Measurements from ENCODE around the gene STX3. TPM values are rescaled to one million over a fixed set of nuclear protein-coding genes. Genes with fewer than 3 reads are reported as not detected.

Gene STX3
- total and polyA plus RNA-seq, 8 donors = 12.1 to 21.5 (median 15.3) TPM

- H3K36me3 ChIP-seq = peaks cover 0 to 7% (median 0%) of the 10 kb centered on the region in 3 donors
- WGBS, 2 donors = 32 to 36% methylated on average over 5 of the region's 5 CpGs
- no peak overlapping the region for H3K4me3 ChIP-seq
- no peaks in the 10 kb centered on the region for H3K9me3 ChIP-seq
- H3K27ac ChIP-seq = peak overlapping the region in 2 of 4 donors; percentile 57 to 62
- H3K27me3 ChIP-seq = no peaks in the 10 kb centered on the region
- H3K4me1 ChIP-seq = peaks cover 11 to 31% (median 17%) of the 10 kb centered on the region in 3 donors
- FAIRE-seq (no peak), ATAC-seq (peak; percentile 71 to 81 (median 75)), DNase-seq (peak in 2 of 6 donors; percentile 14 to 29)
- intact Hi-C loops (cut with DNase I) = no loop called here
- TF ChIP-seq CTCF (IDR thresholded peaks at IDR 0.05) = no peak
Measured at GRCh38 chr11:59776210-59777066, 21.3 kb downstream of the STX3 start.

- intact Hi-C loops (cut with DNase I) = no loop called here
- H3K4me3 ChIP-seq = no peak overlapping the region
- no peak for FAIRE-seq
Measured at GRCh38 chr11:59777104-59777503, 21.9 kb downstream of the STX3 start.

GRCh38 chr11:59778122-59778521 lies 22.9 kb downstream of the STX3 start:
- 32 to 39% methylated on average over 2 of the region's 2 CpGs for WGBS, 2 donors
- Histone ChIP-seq H3K4me3 (no peak overlapping the region), H3K27ac (peak overlapping the region in 3 of 4 donors; percentile 23 to 45 (median 30)), H3K27me3 (no peaks in the 10 kb centered on the region), H3K9me3 (no peaks in the 10 kb centered on the region), H3K4me1 (peaks cover 11 to 25% (median 17%) of the 10 kb centered on the region in 3 donors), H3K36me3 (peaks cover 0 to 7% (median 0%) of the 10 kb centered on the region in 3 donors)
- no peak for FAIRE-seq
- DNase-seq = peak in 3 of 6 donors; percentile 27 to 32 (median 31)
- peak; percentile 62 to 84 (median 80) for ATAC-seq
- TF ChIP-seq CTCF (IDR thresholded peaks at IDR 0.05) = no peak
- intact Hi-C loops (cut with DNase I) = no loop called here

More at GRCh38 chr11:59777104-59777503, 21.9 kb downstream of the STX3 start:
- H3K27me3 ChIP-seq = no peaks in the 10 kb centered on the region
- no peak for DNase-seq
- ATAC-seq = peak in 2 of 4 donors; percentile 30 to 35
- H3K27ac ChIP-seq = peak overlapping the region in 3 of 4 donors; percentile 6 to 62 (median 57)
- H3K9me3 ChIP-seq = no peaks in the 10 kb centered on the region
- peaks cover 11 to 27% (median 17%) of the 10 kb centered on the region in 3 donors for H3K4me1 ChIP-seq
- no peak for TF ChIP-seq CTCF (IDR thresholded peaks at IDR 0.05)
- peaks cover 0 to 7% (median 0%) of the 10 kb centered on the region in 3 donors for H3K36me3 ChIP-seq
- WGBS, 2 donors = 71 to 75% methylated on average over 5 of the region's 5 CpGs

GRCh38 chr11:59779487-59779886 lies 24.3 kb downstream of the STX3 start:
- FAIRE-seq = no peak
- WGBS, 2 donors = 24 to 26% methylated on average over 1 of the region's 1 CpG
- ATAC-seq = no peak
- Histone ChIP-seq H3K4me3 (no peak overlapping the region), H3K27ac (peak overlapping the region in 1 of 4 donors; percentile 45), H3K9me3 (no peaks in the 10 kb centered on the region), H3K27me3 (no peaks in the 10 kb centered on the region), H3K4me1 (peaks cover 11 to 25% (median 17%) of the 10 kb centered on the region in 3 donors), H3K36me3 (peaks cover 0 to 6% (median 0%) of the 10 kb centered on the region in 3 donors)
- no peak for TF ChIP-seq CTCF (IDR thresholded peaks at IDR 0.05)
- intact Hi-C loops (cut with DNase I) = no loop called here
- DNase-seq = no peak
